HG03060 (cell line): ENCODE results near the gene STK11.
"Not testable (repeated sequence)": the region's sequence is repeated elsewhere in the genome, so short reads cannot be mapped to it uniquely, and the experiment has no call there.

Source experiments
- ATAC-seq: cut with Tn5 transposase; IDR thresholded peaks from one replicate; pipeline ENCODE4 v1.9.1; 2021; ENCODE audit warnings: low read depth, moderate number of reproducible peaks; ENCODE audit not compliant: unreplicated experiment

STK11 gene

GRCh38 chr19:1246265-1247087 lies 40.9 kb downstream of the STK11 start:
- ATAC-seq, result not testable (repeated sequence)

DNA sequence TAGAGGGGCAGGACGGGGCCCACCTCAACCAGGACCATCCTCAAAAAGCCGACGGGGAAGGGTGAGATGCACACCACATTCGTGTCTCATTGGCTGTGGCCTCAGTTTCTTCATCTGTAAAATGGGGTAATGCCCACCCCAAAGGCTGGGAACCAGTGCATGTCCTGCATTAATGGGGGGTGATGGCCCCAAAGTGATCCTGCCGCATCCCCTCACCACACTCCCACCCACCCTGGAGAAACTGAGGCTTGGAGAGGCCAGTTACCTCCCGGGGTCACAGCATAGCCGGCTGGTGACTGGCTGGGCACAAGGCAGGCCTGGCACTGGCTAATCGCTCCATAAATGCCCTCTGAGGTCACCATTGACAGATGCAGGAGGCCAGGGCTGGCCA lies 42.2 kb downstream of the STK11 start:
- ATAC-seq, result no peak

DNA sequence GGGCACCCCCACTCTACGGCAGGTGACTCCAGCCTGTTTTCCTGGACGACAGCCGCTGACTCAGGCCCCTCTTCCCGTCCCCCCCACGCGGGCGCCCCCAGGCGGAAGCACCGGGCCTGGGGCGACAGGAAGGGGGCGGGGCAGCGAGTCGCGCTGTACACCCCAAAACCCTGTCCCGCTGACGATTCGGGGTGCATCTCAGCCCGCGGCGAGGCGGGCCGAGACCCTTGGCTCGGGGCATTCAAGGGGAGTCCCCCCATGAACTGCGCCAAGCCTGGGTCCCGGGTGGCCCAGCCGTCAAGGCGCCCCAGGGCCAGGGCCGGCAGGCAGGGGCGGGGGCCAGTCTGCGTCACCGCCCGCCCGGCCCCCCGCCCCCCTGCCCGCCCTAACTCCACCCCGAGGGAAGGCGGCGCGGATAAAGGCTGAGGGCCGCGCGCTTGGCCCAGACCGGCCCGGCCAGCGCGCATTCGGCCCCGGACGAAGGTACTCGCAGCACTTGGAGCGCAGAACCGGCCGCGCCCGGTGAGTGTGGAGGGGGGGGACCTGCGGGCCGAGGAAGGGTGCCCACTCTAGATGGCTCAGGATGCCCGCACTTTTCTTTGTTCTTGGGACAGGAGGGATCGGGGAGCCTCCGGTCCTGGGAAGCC lies 42.7 kb downstream of the STK11 start, which contains the start of gene MIDN:
MIDN (plus strand) TSS at position 445 of the 647 bp plus-strand sequence. CDS start 1,714 bp downstream, outside the sequence.
- ATAC-seq, result peak; percentile 7

- ATAC-seq, result peak; percentile 12
Measured at GRCh38 chr19:1248786-1249297, 43.3 kb downstream of the STK11 start.

GRCh38 chr19:1249298-1249989 lies 43.9 kb downstream of the STK11 start:
- peak; percentile 26 for ATAC-seq

DNA sequence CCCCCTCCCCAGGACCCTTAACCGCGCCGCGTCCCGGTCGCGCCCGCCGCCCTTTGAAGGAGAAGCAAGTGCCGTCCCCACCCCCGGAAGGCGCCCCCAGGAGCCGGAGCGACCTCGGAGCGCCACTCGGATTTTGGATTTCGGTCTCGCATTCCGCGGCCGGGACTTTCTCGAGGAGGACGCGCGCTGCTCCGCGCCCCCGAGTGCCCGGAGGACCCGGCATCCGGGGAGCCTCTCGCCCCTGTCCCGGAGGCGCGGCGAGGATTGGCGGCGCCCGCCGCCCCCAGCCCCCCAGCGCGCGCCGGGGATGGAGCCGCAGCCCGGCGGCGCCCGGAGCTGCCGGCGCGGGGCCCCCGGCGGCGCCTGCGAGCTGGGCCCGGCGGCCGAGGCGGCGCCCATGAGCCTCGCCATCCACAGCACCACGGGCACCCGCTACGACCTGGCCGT lies 44.4 kb downstream of the STK11 start:
- ATAC-seq, result no peak

DNA sequence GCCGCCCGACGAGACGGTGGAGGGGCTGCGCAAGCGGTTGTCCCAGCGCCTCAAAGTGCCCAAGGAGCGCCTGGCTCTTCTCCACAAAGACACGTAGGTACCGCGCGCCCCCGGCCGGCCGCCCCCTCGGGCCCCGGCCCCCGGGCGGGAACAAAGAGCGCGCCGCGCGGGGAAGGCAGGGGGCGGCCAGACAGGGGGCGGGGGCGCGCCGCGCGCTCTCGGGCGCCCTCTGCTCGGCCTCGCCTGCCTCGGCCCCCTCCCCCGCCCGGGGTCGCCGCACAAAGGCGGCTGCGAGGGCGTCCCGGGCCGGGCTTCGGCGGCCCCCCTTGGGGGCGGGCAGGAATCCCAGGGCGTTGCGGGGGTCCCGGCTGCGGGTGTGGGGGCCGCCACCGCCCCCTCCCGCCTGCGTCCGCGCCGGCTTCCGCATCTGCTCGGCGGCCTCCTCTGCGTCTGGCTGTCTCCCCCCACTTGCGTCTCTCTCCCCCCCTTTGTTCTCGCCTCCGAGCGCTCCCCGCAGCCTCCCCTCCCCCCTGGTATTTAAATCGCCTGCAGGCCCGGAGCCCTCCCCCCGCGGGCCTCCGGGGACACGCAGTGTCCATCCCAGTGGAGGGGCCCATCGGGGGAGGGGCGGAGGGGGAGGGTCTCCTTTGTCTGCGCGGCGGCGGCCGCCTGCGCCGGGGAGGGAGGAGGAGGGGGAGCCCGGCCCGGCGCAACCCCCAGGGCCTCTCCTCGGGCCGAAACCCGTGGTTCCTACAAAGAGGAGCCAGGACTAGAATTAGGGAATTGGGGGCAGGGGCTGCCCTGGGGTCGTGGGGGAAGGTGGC lies 45.1 kb downstream of the STK11 start:
- ATAC-seq, result no peak

DNA sequence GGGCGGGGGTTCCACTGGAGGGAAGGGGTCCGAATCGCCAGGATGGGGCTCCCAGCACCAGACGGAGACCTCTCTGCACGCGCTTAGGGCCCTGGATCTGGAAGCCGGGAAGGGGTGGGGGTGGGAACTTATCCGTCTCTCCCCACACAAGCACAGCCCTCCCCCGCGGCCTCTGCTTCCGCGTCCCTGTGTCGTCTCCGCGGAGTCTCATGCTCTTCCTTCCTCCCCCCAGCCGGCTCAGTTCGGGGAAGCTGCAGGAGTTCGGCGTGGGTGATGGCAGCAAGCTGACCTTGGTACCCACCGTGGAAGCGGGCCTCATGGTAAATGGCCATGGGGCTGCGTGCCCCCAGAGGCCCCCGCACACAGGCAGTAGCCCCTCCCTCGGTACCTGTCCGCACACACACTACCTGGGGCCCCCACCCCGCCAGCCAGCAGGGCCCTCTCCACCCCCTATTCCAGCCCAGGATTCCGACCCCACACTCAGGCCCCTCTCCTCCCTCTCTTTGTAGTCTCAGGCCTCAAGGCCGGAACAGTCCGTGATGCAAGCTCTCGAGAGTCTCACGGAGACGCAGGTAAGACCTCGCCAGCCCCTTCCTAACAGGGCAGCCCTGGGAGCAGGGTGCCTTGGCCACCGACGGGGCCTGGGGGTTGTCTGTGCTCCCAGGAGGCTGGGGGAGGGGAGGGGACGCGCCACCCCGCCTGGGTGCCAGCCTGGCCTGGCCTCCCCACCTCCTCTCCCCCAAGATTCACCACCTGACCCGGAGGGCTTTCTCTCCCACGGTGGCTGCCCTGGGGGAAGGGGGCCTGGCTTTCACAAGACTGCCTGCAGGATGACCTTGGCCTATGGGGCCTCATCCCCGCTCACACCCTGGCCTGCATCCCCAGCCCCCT lies 46.0 kb downstream of the STK11 start:
- no peak for ATAC-seq

- no peak for ATAC-seq
Measured at GRCh38 chr19:1252221-1252820, 46.7 kb downstream of the STK11 start.

DNA sequence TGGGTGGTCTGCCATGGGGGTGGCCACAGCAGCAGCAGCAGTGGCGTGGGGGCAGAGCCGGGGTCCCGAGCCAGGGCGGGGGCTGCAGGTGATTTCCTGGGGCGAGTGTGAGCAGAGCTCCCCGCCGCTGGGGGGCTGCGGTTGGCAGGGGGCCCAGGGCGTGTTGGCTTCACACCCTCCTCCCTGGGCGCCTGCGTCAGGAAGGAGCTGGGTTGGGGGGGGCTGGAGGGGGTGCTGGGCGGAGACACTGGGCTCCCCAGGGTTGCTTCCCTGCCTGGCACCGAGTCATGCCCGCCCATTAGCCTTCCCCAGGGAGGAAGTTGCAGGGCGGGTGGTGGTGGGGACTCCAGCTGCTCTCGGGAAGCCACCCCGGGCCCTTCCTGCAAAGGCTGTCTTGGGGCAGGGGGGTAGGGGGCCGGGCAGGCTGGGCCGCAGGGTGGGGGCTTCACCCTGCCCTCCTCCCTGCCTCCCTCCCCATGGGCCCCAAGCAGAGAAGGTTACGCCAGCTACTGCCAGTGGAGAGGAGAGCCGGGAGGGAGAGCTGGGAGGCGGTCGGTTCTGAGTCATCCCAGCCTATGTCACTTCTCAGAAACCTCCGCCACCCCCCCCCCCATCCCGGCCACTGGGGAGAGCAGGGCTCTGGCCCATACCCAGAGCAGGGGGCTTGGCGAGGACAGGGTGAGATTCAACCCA lies 47.4 kb downstream of the STK11 start:
- ATAC-seq, result no peak

- no peak for ATAC-seq
Measured at GRCh38 chr19:1253514-1254080, 48.0 kb downstream of the STK11 start.

- no peak for ATAC-seq
Measured at GRCh38 chr19:1254081-1254527, 48.5 kb downstream of the STK11 start.

GRCh38 chr19:1254530-1255185 lies 49.1 kb downstream of the STK11 start:
- no peak for ATAC-seq

- no peak for ATAC-seq
Measured at GRCh38 chr19:1255186-1256161, 49.9 kb downstream of the STK11 start.

DNA sequence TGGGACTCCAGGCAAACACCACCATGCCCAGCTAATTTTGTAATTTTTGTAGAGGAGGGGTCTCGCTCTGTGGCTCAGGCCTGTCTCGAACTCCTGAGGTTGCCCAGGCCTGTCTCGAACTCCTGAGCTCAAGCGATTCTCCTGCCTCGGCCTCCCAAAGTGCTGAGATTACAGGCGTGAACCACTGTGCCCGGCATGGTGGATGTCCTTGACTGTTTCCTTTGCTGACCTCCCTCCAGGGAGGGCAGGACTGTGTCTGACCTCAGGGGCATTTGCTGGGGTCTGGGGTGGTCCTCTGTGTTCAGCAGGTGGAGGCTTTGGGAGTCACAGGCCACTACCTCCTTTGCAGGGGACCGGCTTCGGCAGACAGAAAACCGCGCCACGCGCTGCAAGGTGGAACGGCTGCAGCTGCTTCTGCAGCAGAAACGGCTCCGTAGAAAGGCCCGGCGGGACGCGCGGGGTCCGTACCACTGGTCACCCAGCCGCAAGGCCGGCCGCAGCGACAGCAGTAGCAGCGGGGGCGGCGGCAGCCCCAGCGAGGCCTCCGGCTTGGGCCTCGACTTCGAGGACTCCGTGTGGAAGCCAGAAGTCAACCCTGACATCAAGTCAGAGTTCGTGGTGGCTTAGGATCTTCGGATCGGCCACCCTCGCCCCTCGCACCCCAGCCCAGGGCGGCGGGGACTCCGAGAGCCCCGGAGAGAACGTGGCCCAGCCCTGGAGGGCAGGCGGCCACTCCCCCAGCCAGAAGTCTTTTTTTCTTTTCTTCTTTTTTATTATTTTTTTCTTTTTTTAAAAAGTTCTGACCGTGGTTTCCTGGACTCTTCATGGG lies 51.3 kb downstream of the STK11 start:
- no peak for ATAC-seq
